Keratinocyte (primary cell): ENCODE measurements around the gene HNRNPA1L2. TPM values are rescaled to one million over a fixed set of nuclear protein-coding genes. Genes with fewer than 3 reads are reported as not detected.

Experiments
- DNase-seq: peaks from one replicate; pipeline ENCODE4 v3.0.0-alpha.2; 2011; ENCODE audit warnings: low read depth, missing footprints, low spot score
- FAIRE-seq: peaks from 2 replicates; lab custom pipeline; 2011; peaks lifted over from hg19 to GRCh38; lab: Jason Lieb, UNC
- H2AFZ ChIP-seq: 2 replicates; pipeline ENCODE4 v1.6.0; 2012; ENCODE audit warnings: low read length, control low read depth, inconsistent platforms; ENCODE audit not compliant: control insufficient read depth
- H3K27ac ChIP-seq: 2 replicates; pipeline ENCODE4 v1.5.1; 2011; ENCODE audit warnings: low read length; ENCODE audit not compliant: control insufficient read depth, insufficient read depth
- H3K27me3 ChIP-seq: 3 replicates; pipeline ENCODE4 v1.6.0; 2011; ENCODE audit warnings: low read length; ENCODE audit not compliant: control insufficient read depth, insufficient read depth; ENCODE audit errors: extremely low read depth
- H3K36me3 ChIP-seq, 2 experiments: 2 replicates in 1 of 2; 3 replicates in 1 of 2; pipeline ENCODE4 v1.5.1; 2011; ENCODE audit warnings: low read length in 2 of 2, mild to moderate bottlenecking in 1 of 2; ENCODE audit not compliant: control insufficient read depth in 2 of 2, insufficient read depth in 2 of 2; ENCODE audit errors: extremely low read depth in 1 of 2
- H3K4me1 ChIP-seq: 3 replicates; pipeline ENCODE4 v1.5.1; 2011; ENCODE audit warnings: low read length; ENCODE audit not compliant: control insufficient read depth, insufficient read depth; ENCODE audit errors: extremely low read depth
- H3K4me2 ChIP-seq: 3 replicates; pipeline ENCODE4 v1.6.0; 2011; ENCODE audit warnings: low read depth, low read length; ENCODE audit not compliant: control insufficient read depth, insufficient read depth; ENCODE audit errors: extremely low read depth
- H3K4me3 ChIP-seq, 3 experiments: fragments of 200-600 bp in 1 of 3; sonication (generic) in 1 of 3; 2 replicates in 2 of 3; 3 replicates in 1 of 3; pipeline ENCODE4 v1.5.1; 2011 to 2016; ENCODE audit warnings: low read length in 3 of 3, mild to moderate bottlenecking in 3 of 3, control low read depth in 2 of 3, inconsistent platforms in 1 of 3, low read depth in 1 of 3, mixed read lengths in 1 of 3, mixed run types in 1 of 3, moderate library complexity in 1 of 3; ENCODE audit not compliant: control insufficient read depth in 2 of 3, insufficient read depth in 2 of 3; ENCODE audit errors: extremely low read depth in 1 of 3
- H3K79me2 ChIP-seq: 2 replicates; pipeline ENCODE4 v1.6.0; 2012; ENCODE audit warnings: low read length; ENCODE audit not compliant: control insufficient read depth, insufficient read depth
- H3K9ac ChIP-seq: 3 replicates; pipeline ENCODE4 v1.6.0; 2011; ENCODE audit warnings: low read length; ENCODE audit not compliant: control insufficient read depth, insufficient read depth; ENCODE audit errors: extremely low read depth
- H3K9me1 ChIP-seq: 3 replicates; pipeline ENCODE4 v1.6.0; 2011; ENCODE audit warnings: low read length; ENCODE audit not compliant: control insufficient read depth, insufficient read depth; ENCODE audit errors: extremely low read depth
- H3K9me3 ChIP-seq: 2 replicates; pipeline ENCODE4 v1.5.1; 2012; ENCODE audit warnings: low read depth, low read length; ENCODE audit not compliant: control insufficient read depth
- H4K20me1 ChIP-seq: 3 replicates; pipeline ENCODE4 v1.6.0; 2011; ENCODE audit warnings: low read length; ENCODE audit not compliant: control insufficient read depth, insufficient read depth; ENCODE audit errors: extremely low read depth
- EZH2 ChIP-seq: IDR thresholded peaks from one replicate; pipeline ENCODE4 v1.6.1; 2012; ENCODE audit warnings: inconsistent platforms, mild to moderate bottlenecking, low read length, moderate library complexity
- dilution Hi-C: fragments of 300-500 bp; cut with MboI; formaldehyde crosslinking; loops from one replicate; pipeline ENCODE4 v1.7.0; 2020; ENCODE audit warnings: low sequenced_read_pairs; ENCODE audit not compliant: extremely low pct_ligation_motif_present
- polyA plus RNA-seq, 5 experiments: library from polyadenylated mRNA; depleted of rRNA in 3 of 5; stranded (reverse) in 3 of 5; stranded (forward) in 1 of 5; unstranded in 1 of 5; fragments of >200 nt; gene quantifications; 1 replicate in 1 of 5; 2 replicates in 3 of 5; 3 replicates in 1 of 5; pipeline versions ENCODE4 v1.2.1 to v1.2.3, GENCODE V29; 2011 to 2012; ENCODE audit warnings: missing spikeins in 2 of 5, low read depth in 1 of 5, low replicate concordance in 1 of 5
- TF ChIP-seq, protein P1 (sequence below), 3 experiments: IDR thresholded peaks in 1 of 3; conservative IDR thresholded peaks in 1 of 3; optimal IDR thresholded peaks in 1 of 3; 2 replicates in 2 of 3; 3 replicates in 1 of 3; pipeline versions ENCODE3 to v1.5.1; 2011; ENCODE audit warnings: low read length in 3 of 3, mild to moderate bottlenecking in 3 of 3, moderate library complexity in 2 of 3, control low read depth in 1 of 3, inconsistent platforms in 1 of 3; ENCODE audit not compliant: insufficient read depth in 2 of 3; ENCODE audit errors: extremely low read depth in 1 of 3

HNRNPA1L2 gene
- polyA plus RNA-seq, 1 donor (not counting 4 experiments of a cell fraction or from before 2014, with no cell fraction given) = 7.2 TPM

DNA sequence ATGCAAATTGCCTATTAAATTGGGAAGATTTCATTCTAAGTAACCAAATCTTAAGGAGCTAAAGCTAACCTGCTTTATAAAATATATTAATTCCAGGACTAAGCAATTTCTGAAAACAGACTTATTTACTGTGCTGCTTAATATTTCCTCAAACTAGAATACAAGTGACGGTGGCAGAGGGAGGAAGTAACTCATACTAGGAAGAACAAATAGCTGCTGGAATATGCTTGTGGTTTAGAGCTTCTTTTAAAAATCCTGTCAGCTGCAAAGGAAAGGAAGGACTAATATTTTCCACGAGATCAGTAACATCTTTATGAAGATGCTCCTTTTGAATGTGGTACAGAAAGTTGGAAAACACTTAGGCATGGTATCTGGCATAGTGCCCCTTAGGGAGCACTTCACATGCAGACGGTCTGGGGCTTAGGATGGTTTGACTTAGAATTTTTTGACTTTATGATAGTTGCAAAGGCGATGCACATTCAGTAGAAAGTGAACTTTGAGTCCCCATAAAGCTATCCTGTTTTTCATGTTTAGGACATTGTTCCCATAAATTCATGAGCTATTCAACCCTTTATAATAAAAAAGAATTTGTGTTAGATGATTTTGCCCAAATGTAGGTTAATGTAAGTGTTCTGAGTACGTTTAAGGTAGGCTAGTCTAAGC lies 3.4 kb upstream of the HNRNPA1L2 start:
- Histone ChIP-seq H3K9me3 (no peaks in the 10 kb centered on the region), H3K4me1 (no peaks in the 10 kb centered on the region), H3K36me3 (peaks cover 0 to 6% of the 10 kb centered on the region in 2 experiments), H4K20me1 (no peaks in the 10 kb centered on the region), H3K4me3 (no peak overlapping the region), H3K27ac (no peak overlapping the region), H3K79me2 (no peaks in the 10 kb centered on the region), H3K9me1 (no peaks in the 10 kb centered on the region), H2AFZ (no peak overlapping the region), H3K27me3 (no peaks in the 10 kb centered on the region), H3K9ac (no peak overlapping the region), H3K4me2 (no peak overlapping the region)
- TF ChIP-seq, protein P1, sequence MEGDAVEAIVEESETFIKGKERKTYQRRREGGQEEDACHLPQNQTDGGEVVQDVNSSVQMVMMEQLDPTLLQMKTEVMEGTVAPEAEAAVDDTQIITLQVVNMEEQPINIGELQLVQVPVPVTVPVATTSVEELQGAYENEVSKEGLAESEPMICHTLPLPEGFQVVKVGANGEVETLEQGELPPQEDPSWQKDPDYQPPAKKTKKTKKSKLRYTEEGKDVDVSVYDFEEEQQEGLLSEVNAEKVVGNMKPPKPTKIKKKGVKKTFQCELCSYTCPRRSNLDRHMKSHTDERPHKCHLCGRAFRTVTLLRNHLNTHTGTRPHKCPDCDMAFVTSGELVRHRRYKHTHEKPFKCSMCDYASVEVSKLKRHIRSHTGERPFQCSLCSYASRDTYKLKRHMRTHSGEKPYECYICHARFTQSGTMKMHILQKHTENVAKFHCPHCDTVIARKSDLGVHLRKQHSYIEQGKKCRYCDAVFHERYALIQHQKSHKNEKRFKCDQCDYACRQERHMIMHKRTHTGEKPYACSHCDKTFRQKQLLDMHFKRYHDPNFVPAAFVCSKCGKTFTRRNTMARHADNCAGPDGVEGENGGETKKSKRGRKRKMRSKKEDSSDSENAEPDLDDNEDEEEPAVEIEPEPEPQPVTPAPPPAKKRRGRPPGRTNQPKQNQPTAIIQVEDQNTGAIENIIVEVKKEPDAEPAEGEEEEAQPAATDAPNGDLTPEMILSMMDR (optimal IDR thresholded peaks at IDR 0.05 in 1 of 3, IDR thresholded peaks at IDR 0.05 in 1 of 3, conservative IDR thresholded peaks at IDR 0.05 in 1 of 3; ENCODE audit: extremely low read depth in 1 of 3, insufficient read depth in 2 of 3, low read length in 3 of 3) = no peak
- TF ChIP-seq EZH2 = no peak
- DNase-seq (no peak), FAIRE-seq (no peak)
- dilution Hi-C loops = no loop called here

DNA sequence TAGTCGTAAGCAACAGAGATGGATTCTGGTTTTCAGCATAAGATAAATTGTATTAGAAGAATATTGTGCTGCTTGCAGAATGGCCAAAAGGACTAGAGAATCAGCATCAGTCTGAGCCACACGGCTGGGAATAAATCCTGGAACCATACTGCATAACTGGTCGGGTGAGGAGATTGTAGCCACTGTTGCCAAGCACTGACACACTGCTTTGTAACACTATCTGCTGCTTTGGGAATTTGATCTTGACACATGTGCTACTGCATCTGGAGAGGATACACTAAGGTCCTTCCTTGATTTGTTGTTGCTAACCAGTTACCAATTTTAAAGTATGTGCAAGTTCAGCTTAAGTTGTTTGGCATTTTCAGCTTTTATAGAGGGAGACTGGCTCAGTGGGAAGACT lies 1.9 kb downstream of the HNRNPA1L2 start:
- H3K9me1 ChIP-seq = no peaks in the 10 kb centered on the region
- no peak overlapping the region for H3K27ac ChIP-seq
- H4K20me1 ChIP-seq = no peaks in the 10 kb centered on the region
- H3K9ac ChIP-seq = no peak overlapping the region
- no peaks in the 10 kb centered on the region for H3K9me3 ChIP-seq
- no peak for TF ChIP-seq EZH2
- TF ChIP-seq, protein P1 (optimal IDR thresholded peaks at IDR 0.05 in 1 of 3, IDR thresholded peaks at IDR 0.05 in 1 of 3, conservative IDR thresholded peaks at IDR 0.05 in 1 of 3; ENCODE audit: extremely low read depth in 1 of 3, insufficient read depth in 2 of 3, low read length in 3 of 3) = no peak
- H3K27me3 ChIP-seq = no peaks in the 10 kb centered on the region
- H3K4me3 ChIP-seq = no peak overlapping the region
- no peaks in the 10 kb centered on the region for H3K79me2 ChIP-seq
- FAIRE-seq (no peak), DNase-seq (no peak)
- peaks cover 0 to 6% of the 10 kb centered on the region in 2 experiments for H3K36me3 ChIP-seq
- peaks cover 11% of the 10 kb centered on the region for H3K4me1 ChIP-seq
- dilution Hi-C loops = no loop called here
- no peak overlapping the region for H3K4me2 ChIP-seq
- H2AFZ ChIP-seq = no peak overlapping the region
